NOMO-1 treated with DMSO at 0.1 percent for 48 hours (cell line): ENCODE results near the gene ARHGEF39.

Experiments
- DNase-seq: peaks from one replicate; lab custom pipeline; 2025; ENCODE audit not compliant: unreplicated experiment; lab: John Stamatoyannopoulos, UW

The ARHGEF39 gene

GRCh38 chr9:35664531-35665470, at the start of gene ARHGEF39:
Gene ARHGEF39 (minus strand): TSS chr9:35665195. CDS start chr9:35665169, 26 bp downstream.
- peak; percentile 81 for DNase-seq

- DNase-seq: no peak
These were observed 49.1 kb upstream of the ARHGEF39 start for GRCh38 chr9:35714123-35714522.

- no peak for DNase-seq
These were observed 48.6 kb upstream of the ARHGEF39 start for GRCh38 chr9:35713578-35713977.

- DNase-seq: no peak
These were observed 47.9 kb upstream of the ARHGEF39 start for GRCh38 chr9:35712762-35713400.

GRCh38 chr9:35711501-35712428, 46.8 kb upstream of the ARHGEF39 start:
- no peak for DNase-seq

- no peak for DNase-seq
These were observed 46.0 kb upstream of the ARHGEF39 start for GRCh38 chr9:35710818-35711500.

- no peak for DNase-seq
These were observed 43.2 kb upstream of the ARHGEF39 start for GRCh38 chr9:35708146-35708545.

GRCh38 chr9:35706951-35707350, 42.0 kb upstream of the ARHGEF39 start:
- no peak for DNase-seq

GRCh38 chr9:35705836-35706430, 40.9 kb upstream of the ARHGEF39 start:
- DNase-seq: no peak

GRCh38 chr9:35705372-35705771, 40.4 kb upstream of the ARHGEF39 start:
- no peak for DNase-seq

- DNase-seq: no peak
These were observed 39.1 kb upstream of the ARHGEF39 start for GRCh38 chr9:35703906-35704672.

- no peak for DNase-seq
These were observed 37.7 kb upstream of the ARHGEF39 start for GRCh38 chr9:35702696-35703095.

- DNase-seq: no peak
These were observed 35.9 kb upstream of the ARHGEF39 start for GRCh38 chr9:35700942-35701341.

GRCh38 chr9:35700031-35700430, 35.0 kb upstream of the ARHGEF39 start:
- DNase-seq: no peak

GRCh38 chr9:35698231-35698630, 33.2 kb upstream of the ARHGEF39 start:
- no peak for DNase-seq

GRCh38 chr9:35697486-35697885, 32.5 kb upstream of the ARHGEF39 start:
- no peak for DNase-seq

GRCh38 chr9:35696520-35697215, 31.7 kb upstream of the ARHGEF39 start:
- DNase-seq: peak; percentile 44

- DNase-seq: no peak
These were observed 31.0 kb upstream of the ARHGEF39 start for GRCh38 chr9:35695943-35696401.
